ENCODE data around the gene CDC73. TPM values are rescaled to one million over a fixed set of nuclear protein-coding genes. Genes with fewer than 3 reads are reported as not detected.

CDC73 gene
- total RNA-seq, 1 donor from 2014 or later: 12.9 TPM

DNA sequence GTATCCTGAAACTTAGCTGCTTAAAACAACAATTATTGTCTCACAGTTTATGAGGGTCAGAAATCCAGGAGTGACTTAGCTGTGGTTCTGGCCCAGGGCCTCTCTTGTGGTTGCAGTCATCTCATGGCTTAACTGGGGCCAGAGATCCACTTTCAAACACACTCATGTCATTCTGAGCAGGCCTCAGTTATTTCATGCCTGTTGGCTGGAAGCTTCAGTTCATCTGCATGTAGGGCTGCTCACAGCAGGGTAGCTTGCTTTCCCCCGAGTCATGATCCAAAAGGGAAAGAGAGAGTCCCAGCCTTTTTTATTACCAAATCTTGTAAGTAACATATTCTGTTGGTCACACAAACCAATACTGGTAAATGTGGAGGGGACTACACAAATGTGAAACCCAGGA, 161.2 kb downstream of the CDC73 start:
- no peak for DNase-seq (ENCODE audit: low read depth in 2 of 2)

DNA sequence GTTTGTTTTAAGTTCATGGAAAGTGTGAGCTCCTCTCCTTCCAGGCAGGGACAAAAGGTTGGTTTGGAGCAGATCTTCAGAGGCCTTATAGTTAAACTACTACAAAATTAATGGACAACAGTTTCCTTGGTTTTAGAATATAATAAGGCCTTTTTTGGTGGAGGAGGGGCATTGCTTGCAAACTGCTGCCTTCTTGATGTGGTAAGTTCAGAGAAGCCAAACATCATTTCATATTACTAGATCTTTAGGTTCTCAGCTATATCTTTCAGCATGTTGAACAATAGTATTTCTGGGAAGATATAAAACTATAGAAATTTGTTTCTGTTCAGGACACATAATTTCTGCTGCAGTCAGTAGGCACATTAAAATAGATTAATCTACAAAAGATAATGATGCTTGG, 162.4 kb downstream of the CDC73 start:
- no peak for DNase-seq (ENCODE audit: low read depth in 2 of 2)

DNA sequence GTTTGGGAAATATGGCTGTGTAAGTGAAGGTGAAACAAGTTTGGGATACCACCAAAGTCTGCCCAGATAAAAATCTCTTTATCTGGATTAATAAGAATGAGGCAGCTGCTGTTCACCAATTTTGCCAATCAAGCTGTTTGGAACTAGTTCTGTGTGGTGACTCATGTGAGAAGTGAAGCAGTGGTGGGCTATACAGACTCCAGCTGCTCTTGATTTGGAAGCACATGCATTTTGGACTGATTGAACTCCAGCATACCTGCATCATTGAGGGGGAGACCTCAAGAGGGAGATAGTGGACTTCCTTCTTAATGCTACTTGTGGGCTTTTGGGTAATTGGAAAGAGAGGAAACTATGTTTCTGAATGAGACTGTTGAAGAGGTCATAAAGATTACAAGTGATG, 163.8 kb downstream of the CDC73 start:
- no peak for DNase-seq (ENCODE audit: low read depth in 2 of 2)

DNA sequence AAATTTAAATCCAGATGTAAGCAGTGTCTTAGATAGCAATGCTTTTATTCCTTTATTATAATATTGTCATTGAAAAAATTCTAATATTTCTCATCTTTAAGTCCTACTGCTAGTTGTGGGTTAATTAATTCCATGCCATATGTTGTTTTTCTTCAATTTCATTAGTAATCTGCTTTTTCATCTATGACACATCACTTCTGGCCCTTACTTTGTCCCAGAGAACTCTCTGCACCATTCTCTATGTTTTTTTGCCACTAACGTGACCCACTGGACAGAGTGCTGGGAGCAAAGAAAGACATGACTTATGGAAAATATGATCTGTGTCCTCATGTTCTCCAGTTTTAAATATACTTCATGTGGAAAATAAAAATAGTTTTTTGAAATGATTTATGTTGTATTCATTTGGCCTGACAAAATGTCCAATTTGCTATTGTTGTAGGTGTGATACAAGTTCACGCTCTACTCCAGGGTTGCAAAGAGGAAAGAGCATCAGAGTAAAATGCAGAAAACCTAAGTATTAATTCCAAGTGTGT, 166.8 kb downstream of the CDC73 start:
- DNase-seq (ENCODE audit: low read depth in 2 of 2): peak in 1 of 2 donors; percentile 61

DNA sequence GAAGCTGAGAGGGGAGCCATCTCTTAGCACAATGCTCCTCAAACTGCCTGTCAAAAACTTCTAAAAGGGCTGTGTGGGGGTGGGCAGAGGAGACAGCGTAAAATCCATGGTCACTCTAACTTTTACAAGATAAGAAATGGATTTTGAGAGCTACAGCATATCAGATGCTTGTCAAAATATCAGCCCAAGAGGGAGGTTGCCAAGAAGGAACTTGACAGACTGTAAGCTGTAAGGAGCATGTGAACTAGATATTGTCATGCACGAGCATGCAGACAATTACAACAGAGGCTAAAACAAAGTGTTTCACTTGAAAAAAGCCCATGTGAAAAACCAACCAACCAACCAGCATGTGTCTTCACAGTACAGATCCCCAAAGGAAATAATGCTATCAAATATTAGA, 171.9 kb downstream of the CDC73 start:
- no peak for DNase-seq (ENCODE audit: low read depth in 2 of 2)

DNA sequence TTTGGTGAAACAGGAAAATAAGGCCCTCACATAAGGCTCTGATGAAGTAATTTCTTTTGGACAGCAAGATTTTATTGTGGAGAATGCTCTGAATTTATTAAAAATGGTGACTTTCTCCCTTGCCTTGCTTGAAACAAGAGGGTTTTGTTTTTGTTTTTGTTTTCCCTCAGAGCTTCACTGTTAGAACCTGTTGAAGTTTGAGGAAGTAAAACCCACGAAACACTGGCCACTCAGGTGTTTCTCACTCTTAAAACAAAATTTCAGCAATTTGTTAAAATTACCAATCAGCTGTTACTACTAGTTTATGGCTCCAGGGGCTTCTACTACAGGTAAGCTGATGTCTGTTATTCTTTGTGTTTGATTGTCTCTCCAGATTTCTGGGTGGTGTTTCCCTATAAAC, 177.2 kb downstream of the CDC73 start:
- DNase-seq (ENCODE audit: low read depth in 2 of 2): no peak

DNA sequence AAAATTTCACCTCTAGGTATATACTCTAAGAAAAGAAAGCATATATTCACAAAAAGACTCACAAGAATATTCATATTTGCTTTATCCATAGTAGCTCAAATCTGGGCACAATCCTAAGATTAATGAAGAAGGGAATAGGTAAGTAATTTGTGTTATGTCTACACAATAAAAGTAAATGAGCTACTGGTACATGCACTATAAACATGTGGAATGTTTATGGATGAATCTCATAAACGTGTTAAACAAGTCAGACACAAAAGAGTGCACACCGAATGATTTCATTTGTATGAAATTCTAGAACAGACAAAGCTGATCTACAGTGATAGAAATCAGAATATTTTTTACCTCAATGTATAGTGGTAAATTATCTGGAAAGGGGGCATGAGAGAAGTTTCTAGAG, 179.9 kb downstream of the CDC73 start:
- DNase-seq (ENCODE audit: low read depth in 2 of 2): no peak

DNA sequence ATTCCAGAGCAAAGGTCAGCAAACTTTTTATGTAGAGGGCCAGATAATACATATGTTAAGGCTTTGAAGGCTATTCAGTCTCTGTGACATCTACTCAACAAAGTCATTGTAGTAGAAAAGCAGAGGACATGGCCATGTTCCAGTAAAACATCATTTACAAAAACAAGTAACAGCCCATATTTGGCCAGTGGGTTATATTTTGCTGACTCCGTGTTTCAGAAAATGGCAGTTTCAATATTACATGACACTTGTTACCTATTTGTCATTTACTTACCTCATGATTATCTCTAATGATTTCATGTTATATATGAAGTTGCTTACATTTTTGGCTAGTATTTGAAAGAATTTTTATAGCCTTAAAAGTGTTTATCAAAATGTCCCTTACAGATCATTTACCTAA, 182.0 kb downstream of the CDC73 start:
- no peak for DNase-seq (ENCODE audit: low read depth in 2 of 2)

Other genes with a start within 250 kb of the CDC73 start
- gene UCHL5, start 62.7 kb upstream of the CDC73 start, total RNA-seq: 12.4 and 12.9 TPM in 2 replicates
- 112 and 154 TPM in 2 replicates for gene RO60, start 62.4 kb upstream of the CDC73 start, total RNA-seq
- gene GLRX2, start 16.6 kb upstream of the CDC73 start, total RNA-seq: 3.7 and 6.7 TPM in 2 replicates
- gene B3GALT2, start 64.6 kb downstream of the CDC73 start, total RNA-seq: 3.7 and 5.0 TPM in 2 replicates